H1 (cell line): ENCODE data around the gene RAD51B. TPM values are rescaled to one million over a fixed set of nuclear protein-coding genes. Genes with fewer than 3 reads are reported as not detected.

Experiments used
- CTCF ChIA-PET: fragments of 300-600 bp; sonication (Branson Sonifier 250); formaldehyde crosslinking; loops from one replicate; lab custom pipeline; 2021; ENCODE audit not compliant: partially characterized antibody; lab: Charles Lee
- POLR2A ChIA-PET: fragments of 300-600 bp; sonication (Branson Sonifier 250); formaldehyde crosslinking; loops from one replicate; lab custom pipeline; 2021; ENCODE audit warnings: inconsistent platforms; ENCODE audit not compliant: partially characterized antibody; lab: Charles Lee
- DNase-seq, 2 experiments: peaks; one replicate each; pipeline versions ENCODE4 v3.0.0 to v3.0.0-alpha.2; 2010 to 2022; ENCODE audit warnings: low spot score in 2 of 2, low read depth in 1 of 2, mixed read lengths in 1 of 2
- FAIRE-seq: peaks from 2 replicates; lab custom pipeline; 2011; peaks lifted over from hg19 to GRCh38; lab: Jason Lieb, UNC
- H2AFZ ChIP-seq: 2 replicates; pipeline ENCODE4 v1.8.1; 2012; ENCODE audit warnings: low read length, inconsistent platforms
- H2AK5ac ChIP-seq: 2 replicates; pipeline ENCODE4 v1.6.1; 2013; ENCODE audit warnings: low read depth, low read length
- H2BK120ac ChIP-seq: replicated peaks from 2 replicates; pipeline ENCODE3; 2013; ENCODE audit warnings: low read depth, low read length, inconsistent platforms
- H2BK12ac ChIP-seq: 2 replicates; pipeline ENCODE4 v1.6.1; 2013; ENCODE audit warnings: low read depth, low read length
- H2BK15ac ChIP-seq: 2 replicates; pipeline ENCODE4 v1.6.1; 2013; ENCODE audit warnings: low read length
- H2BK20ac ChIP-seq: 2 replicates; pipeline ENCODE4 v1.6.1; 2013; ENCODE audit warnings: low read length
- H2BK5ac ChIP-seq: 2 replicates; pipeline ENCODE4 v1.6.1; 2013; ENCODE audit warnings: low read depth, low read length
- H3K14ac ChIP-seq: 2 replicates; pipeline ENCODE4 v1.6.1; 2013; ENCODE audit warnings: inconsistent platforms; ENCODE audit not compliant: insufficient read length
- H3K18ac ChIP-seq: 2 replicates; pipeline ENCODE4 v1.6.1; 2013; ENCODE audit warnings: low read length; ENCODE audit errors: extremely low read depth
- H3K23ac ChIP-seq: 2 replicates; pipeline ENCODE4 v1.6.1; 2013; ENCODE audit warnings: inconsistent platforms; ENCODE audit not compliant: insufficient read length
- H3K23me2 ChIP-seq: 2 replicates; pipeline ENCODE4 v1.6.1; 2013; ENCODE audit warnings: low read depth, low read length
- H3K27ac ChIP-seq: 2 replicates; pipeline ENCODE4 v1.6.1; 2011; ENCODE audit warnings: low read depth, low read length, inconsistent platforms
- H3K27me3 ChIP-seq, 4 experiments: replicated peaks in 1 of 4; 1 replicate in 1 of 4; 2 replicates in 3 of 4; pipeline versions ENCODE4 v1.6.1 to v1.8.1; 2011 to 2013; ENCODE audit warnings: low read length in 3 of 4, mild to moderate bottlenecking in 3 of 4, inconsistent platforms in 2 of 4, mixed read lengths in 2 of 4, moderate library complexity in 1 of 4; ENCODE audit not compliant: control insufficient read depth in 3 of 4, insufficient read depth in 3 of 4; ENCODE audit errors: extremely low read depth in 1 of 4
- H3K36me3 ChIP-seq, 4 experiments: 2 replicates each; pipeline versions ENCODE4 v1.6.1 to v1.8.1; 2011 to 2013; ENCODE audit warnings: mild to moderate bottlenecking in 4 of 4, low read length in 3 of 4, moderate library complexity in 2 of 4, control low read depth in 1 of 4, inconsistent platforms in 1 of 4; ENCODE audit not compliant: insufficient read depth in 4 of 4, control insufficient read depth in 2 of 4
- H3K4ac ChIP-seq: replicated peaks from 2 replicates; pipeline ENCODE3; 2013; ENCODE audit warnings: low read length, low read depth, mixed read lengths, inconsistent platforms; ENCODE audit not compliant: insufficient read length
- H3K4me1 ChIP-seq, 4 experiments: replicated peaks in 1 of 4; 1 replicate in 1 of 4; 2 replicates in 3 of 4; pipeline versions ENCODE4 v1.6.1 to v1.8.1; 2011 to 2013; ENCODE audit warnings: low read length in 3 of 4, inconsistent platforms in 2 of 4, mixed read lengths in 1 of 4; ENCODE audit not compliant: insufficient read depth in 4 of 4, control insufficient read depth in 3 of 4
- H3K4me2 ChIP-seq, 2 experiments: 2 replicates each; pipeline versions ENCODE4 v1.6.1 to v1.8.1; 2011 to 2013; ENCODE audit warnings: low read depth in 2 of 2, low read length in 2 of 2, control low read depth in 1 of 2, inconsistent platforms in 1 of 2, mild to moderate bottlenecking in 1 of 2; ENCODE audit not compliant: insufficient read depth in 1 of 2
- H3K4me3 ChIP-seq, 4 experiments: fragments of 200-600, 300-600 bp in 1 of 4; sonication (generic), shearing (Covaris generic), sonication (Bioruptor Twin) in 1 of 4; 2 replicates each; pipeline versions ENCODE4 v1.5.1 to v1.8.1; 2011 to 2016; ENCODE audit warnings: low read length in 4 of 4, low read depth in 3 of 4, control low read depth in 2 of 4, inconsistent platforms in 2 of 4, mild to moderate bottlenecking in 2 of 4, mixed read lengths in 1 of 4, moderate library complexity in 1 of 4; ENCODE audit not compliant: insufficient read depth in 2 of 4; ENCODE audit errors: extremely low read depth in 1 of 4
- H3K56ac ChIP-seq: replicated peaks from 2 replicates; pipeline ENCODE3; 2013; ENCODE audit warnings: low read depth, mild to moderate bottlenecking, mixed read lengths, low read length, inconsistent platforms; ENCODE audit not compliant: insufficient read length
- H3K79me1 ChIP-seq: 2 replicates; pipeline ENCODE4 v1.6.1; 2013; ENCODE audit warnings: low read depth, low read length, control low read depth
- H3K79me2 ChIP-seq, 2 experiments: 2 replicates each; pipeline versions ENCODE4 v1.6.1 to v1.8.1; 2012 to 2013; ENCODE audit warnings: low read length in 2 of 2, mild to moderate bottlenecking in 2 of 2, inconsistent platforms in 1 of 2; ENCODE audit not compliant: insufficient read depth in 2 of 2, control insufficient read depth in 1 of 2
- H3K9ac ChIP-seq, 4 experiments: replicated peaks in 1 of 4; 1 replicate in 1 of 4; 2 replicates in 3 of 4; pipeline versions ENCODE4 v1.6.1 to v1.8.1; 2011 to 2013; ENCODE audit warnings: low read depth in 3 of 4, low read length in 3 of 4, control low read depth in 2 of 4, mild to moderate bottlenecking in 2 of 4, moderate library complexity in 2 of 4, inconsistent platforms in 1 of 4; ENCODE audit errors: extremely low read depth in 1 of 4
- H3K9me3 ChIP-seq, 2 experiments: 2 replicates each; pipeline versions ENCODE4 v1.6.1 to v1.8.1; 2012 to 2013; ENCODE audit warnings: mild to moderate bottlenecking in 2 of 2, moderate library complexity in 2 of 2, control low read depth in 1 of 2, inconsistent platforms in 1 of 2, low read depth in 1 of 2, low read length in 1 of 2, mixed read lengths in 1 of 2; ENCODE audit not compliant: insufficient read depth in 2 of 2
- H4K20me1 ChIP-seq, 2 experiments: replicated peaks in 1 of 2; 2 replicates each; pipeline versions ENCODE3 to v1.8.1; 2011 to 2013; ENCODE audit warnings: inconsistent platforms in 2 of 2, low read length in 2 of 2, mild to moderate bottlenecking in 1 of 2; ENCODE audit not compliant: insufficient read depth in 2 of 2, control insufficient read depth in 1 of 2
- H4K5ac ChIP-seq: 2 replicates; pipeline ENCODE4 v1.6.1; 2013; ENCODE audit warnings: low read length, low read depth, mixed read lengths, inconsistent platforms; ENCODE audit not compliant: insufficient read length
- H4K8ac ChIP-seq: 2 replicates; pipeline ENCODE4 v1.8.0; 2013; ENCODE audit warnings: mild to moderate bottlenecking, moderate library complexity, low read length, inconsistent platforms; ENCODE audit not compliant: insufficient read depth; ENCODE audit errors: extremely low read depth
- H4K91ac ChIP-seq: replicated peaks from 2 replicates; pipeline ENCODE3; 2013; ENCODE audit warnings: low read length, mixed read lengths, inconsistent platforms; ENCODE audit not compliant: insufficient read length
- ATF3 ChIP-seq: IDR thresholded peaks from 2 replicates; pipeline ENCODE4 v1.6.1; 2011; ENCODE audit warnings: low read depth, mild to moderate bottlenecking, low read length; ENCODE audit not compliant: insufficient read depth
- CHD1 ChIP-seq: IDR thresholded peaks from 2 replicates; pipeline ENCODE4 v1.6.1; 2012; ENCODE audit warnings: low read depth, low read length, improper control_type of control experiment
- CHD2 ChIP-seq: IDR thresholded peaks from 2 replicates; pipeline ENCODE4 v1.6.1; 2012; ENCODE audit warnings: low read length, improper control_type of control experiment
- EZH2 ChIP-seq: fragments of 200-600 bp; sonication (generic); IDR thresholded peaks from 2 replicates; pipeline ENCODE4 v1.7.1; 2012; ENCODE audit warnings: low read depth, mild to moderate bottlenecking, moderate library complexity, low read length, inconsistent platforms; ENCODE audit not compliant: severe bottlenecking
- KDM4A ChIP-seq: IDR thresholded peaks from one replicate; pipeline ENCODE4 v1.7.1; 2012; ENCODE audit warnings: low read depth, mild to moderate bottlenecking, moderate library complexity, low read length, inconsistent platforms; ENCODE audit not compliant: severe bottlenecking
- KDM5A ChIP-seq: fragments of 200-600 bp; IDR thresholded peaks from 2 replicates; pipeline ENCODE4 v1.7.1; 2012; ENCODE audit warnings: mild to moderate bottlenecking, low read length, inconsistent platforms, mixed read lengths
- MAFK ChIP-seq: IDR thresholded peaks from 2 replicates; pipeline ENCODE4 v1.6.1; 2012; ENCODE audit warnings: low read depth, mild to moderate bottlenecking, improper control_type of control experiment, low read length
- POLR2A ChIP-seq, 2 experiments: IDR thresholded peaks; 1 replicate in 1 of 2; 2 replicates in 1 of 2; pipeline ENCODE4 v1.6.1; 2011; ENCODE audit warnings: low read depth in 2 of 2, low read length in 2 of 2, mild to moderate bottlenecking in 2 of 2; ENCODE audit errors: control extremely low read depth in 1 of 2
- POLR2AphosphoS5 ChIP-seq: IDR thresholded peaks from 2 replicates; pipeline ENCODE4 v1.6.1; 2011; ENCODE audit warnings: low read depth, low read length
- RFX5 ChIP-seq: IDR thresholded peaks from 2 replicates; pipeline ENCODE4 v1.6.1; 2011; ENCODE audit warnings: low read depth, low read length, improper control_type of control experiment, borderline replicate concordance
- SIN3A ChIP-seq, 2 experiments: IDR thresholded peaks in 1 of 2; conservative IDR thresholded peaks in 1 of 2; 2 replicates each; pipeline ENCODE4 v1.6.1; 2011 to 2012; ENCODE audit warnings: low read length in 2 of 2, improper control_type of control experiment in 1 of 2, low read depth in 1 of 2, mild to moderate bottlenecking in 1 of 2
- SRF ChIP-seq: IDR thresholded peaks from 2 replicates; pipeline ENCODE4 v1.6.1; 2011; ENCODE audit warnings: mild to moderate bottlenecking, low read depth, low read length, moderate library complexity
- TEAD4 ChIP-seq: IDR thresholded peaks from 2 replicates; pipeline ENCODE4 v1.6.1; 2012; ENCODE audit warnings: low read depth, low read length, inconsistent platforms, mixed read lengths
- WGBS, 2 experiments: shearing (Covaris generic) in 1 of 2; methylation state at CpG; one replicate each; pipeline versions ENCODE4 v1.1.6 to v1.1.7; 2013 to 2015; ENCODE audit warnings: low lambda C conversion rate in 2 of 2, mixed read lengths in 2 of 2, inconsistent platforms in 1 of 2, low coverage in 1 of 2, missing lambda C conversion rate in 1 of 2; ENCODE audit not compliant: insufficient replicate concordance in 2 of 2, insufficient coverage in 1 of 2, insufficient read length in 1 of 2; ENCODE audit errors: extremely low coverage in 1 of 2, missing lambda C conversion rate in 1 of 2; 5-methylcytosine and 5-hydroxymethylcytosine counted together
- polyA plus RNA-seq, 7 experiments: library from polyadenylated mRNA; depleted of rRNA in 3 of 7; stranded (reverse) in 5 of 7; unstranded in 2 of 7; fragments of >200 nt in 5 of 7; fragments of 200-250 nt in 2 of 7; gene quantifications; 1 replicate in 5 of 7; 2 replicates in 1 of 7; 4 replicates in 1 of 7; pipeline versions ENCODE4 v1.2.1 to v1.2.3, GENCODE V29; 2011 to 2013; ENCODE audit warnings: missing spikeins in 2 of 7, mixed read lengths in 2 of 7
- total RNA-seq: library from RNA; stranded (reverse); fragmentation: NEBNext Ultra II Directional; extraction: Animal tissue kit (Norgen Biotek cat#: 25700); gene quantifications from 2 replicates; pipeline ENCODE4 v1.2.1, GENCODE V29; 2021

RAD51B gene
- total and polyA plus RNA-seq, 2 of the 8 experiments (the other 6 are each of a cell fraction or from before 2014, with no cell fraction given): 3.9 to 14.9 TPM

DNA sequence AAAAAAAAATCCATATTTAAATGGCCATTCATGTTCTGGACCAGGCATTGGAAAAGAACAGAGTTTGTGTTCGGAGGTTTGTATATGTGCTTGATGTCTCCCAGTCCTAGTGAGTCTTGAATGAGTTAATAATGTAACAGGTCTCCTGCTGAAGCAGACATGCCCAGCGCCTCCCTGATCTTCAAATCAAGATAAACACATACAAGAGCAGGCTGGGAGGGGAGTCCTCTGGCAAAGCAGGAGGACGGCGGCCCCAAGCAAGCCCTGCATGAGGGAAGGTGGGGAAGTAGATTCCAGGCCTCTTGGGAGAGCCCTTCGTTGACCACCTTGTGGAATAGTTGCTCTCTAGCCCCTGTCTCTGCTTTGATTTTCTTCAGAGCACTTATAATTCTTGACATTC is 817.0 kb downstream of the RAD51B start:
- POLR2A ChIA-PET: no interaction called here
- no peak overlapping the region for H3K23ac ChIP-seq
- FAIRE-seq: no peak

More for the DNA sequence above, 817.0 kb downstream of the RAD51B start:
- DNase-seq: peak in 1 of 2 experiments; percentile 16
- no peak overlapping the region for H3K9ac ChIP-seq
- no peak overlapping the region for H3K14ac ChIP-seq
- no peaks in the 10 kb centered on the region for H4K20me1 ChIP-seq
- peak overlapping the region; percentile 7 for H3K18ac ChIP-seq
- 86% methylated on average over 5 of the region's 5 CpGs; no CpG with 5 or more reads in 1 of the 2 experiments for WGBS, 2 experiments
- H3K36me3 ChIP-seq: no peaks in the 10 kb centered on the region
- H3K4me2 ChIP-seq: no peak overlapping the region
- H4K5ac ChIP-seq: no peak overlapping the region
- H3K4me1 ChIP-seq: peaks cover 3 to 11% (median 9%) of the 10 kb centered on the region in 4 experiments
- H4K8ac ChIP-seq: no peak overlapping the region
- H3K9me3 ChIP-seq: peaks cover 0 to 3% of the 10 kb centered on the region in 2 experiments; a peak in 2 of 4 replicates
- H3K79me1 ChIP-seq: no peaks in the 10 kb centered on the region
- no peak overlapping the region for H2BK120ac ChIP-seq
- H2BK15ac ChIP-seq: no peak overlapping the region
- H4K91ac ChIP-seq: no peak overlapping the region
- H2BK5ac ChIP-seq: no peak overlapping the region
- H2AFZ ChIP-seq: no peak overlapping the region
- no peak for TF ChIP-seq RFX5
- TF ChIP-seq MAFK: no peak
- no peak for TF ChIP-seq KDM4A
- TF ChIP-seq CHD2: no peak
- no peak for TF ChIP-seq EZH2
- no peak for TF ChIP-seq POLR2A (IDR thresholded peaks at IDR 0.05; ENCODE audit: control extremely low read depth in 1 of 2, low read depth in 2 of 2, low read length in 2 of 2)
- no peak for TF ChIP-seq KDM5A
- no peak for TF ChIP-seq POLR2AphosphoS5
- TF ChIP-seq SIN3A (conservative IDR thresholded peaks at IDR 0.05 in 1 of 2, IDR thresholded peaks at IDR 0.05 in 1 of 2; ENCODE audit: low read depth in 1 of 2, low read length in 2 of 2): no peak
- no peak for TF ChIP-seq SRF
- TF ChIP-seq CHD1: no peak
- no peak for TF ChIP-seq ATF3
- TF ChIP-seq TEAD4: no peak
- TF ChIP-seq, all 59 proteins: peak for 0
- H2BK20ac ChIP-seq: no peak overlapping the region
- no peak overlapping the region for H3K27ac ChIP-seq
- CTCF ChIA-PET: interaction anchor here (1.7 kb wide), 2 partner anchors 15 to 20 kb away, joined by 3 to 7 read pairs; no protein-coding TSS in a partner anchor
- no peaks in the 10 kb centered on the region; a peak in 1 of 7 replicates for H3K27me3 ChIP-seq
- no peak overlapping the region for H3K4me3 ChIP-seq
- no peaks in the 10 kb centered on the region for H3K23me2 ChIP-seq
- no peak overlapping the region for H3K4ac ChIP-seq
- no peak overlapping the region for H3K56ac ChIP-seq
- no peak overlapping the region for H2AK5ac ChIP-seq
- H2BK12ac ChIP-seq: no peak overlapping the region
- no peaks in the 10 kb centered on the region for H3K79me2 ChIP-seq
